OCI-LY7 (cell line): ENCODE data around the gene BMPR1B. TPM values are rescaled to one million over a fixed set of nuclear protein-coding genes. Genes with fewer than 3 reads are reported as not detected.

Experiments used
- BruUV-seq: library from RNA; stranded (reverse); fragments of 400-500 nt; replicated peaks from 2 replicates; lab custom pipeline; 2021; lab: Mats Ljungman, UMichigan
- CTCF ChIA-PET: fragments of 300-600 bp; sonication (Branson Sonifier 250); formaldehyde crosslinking; loops from one replicate; lab custom pipeline; 2022; ENCODE audit warnings: antibody characterized with exemption; ENCODE audit not compliant: unreplicated experiment; lab: Charles Lee
- POLR2A ChIA-PET: fragments of 300-600 bp; sonication (Branson Sonifier 250); formaldehyde crosslinking; loops from one replicate; lab custom pipeline; 2022; ENCODE audit warnings: antibody characterized with exemption; lab: Charles Lee
- DNase-seq: peaks from one replicate; pipeline ENCODE4 v3.0.0-alpha.2; 2015; ENCODE audit warnings: low spot score
- H2AFZ ChIP-seq: fragments of 200-600 bp; sonication (generic), shearing (Covaris generic); 2 replicates; pipeline ENCODE4 v1.6.1; 2014; ENCODE audit warnings: mild to moderate bottlenecking, antibody characterized with exemption, low read length, moderate library complexity
- H3K27ac ChIP-seq: fragments of 200-600 bp; sonication (generic); 2 replicates; pipeline ENCODE4 v1.5.1; 2014; ENCODE audit warnings: mixed run types, low read depth, mild to moderate bottlenecking, moderate library complexity, low read length, inconsistent platforms; ENCODE audit not compliant: poor library complexity, severe bottlenecking
- H3K36me3 ChIP-seq: fragments of 200-600 bp; sonication (generic); 2 replicates; pipeline ENCODE4 v1.6.1; 2014; ENCODE audit warnings: mild to moderate bottlenecking, antibody characterized with exemption, low read length, moderate library complexity, mixed read lengths; ENCODE audit not compliant: insufficient read depth
- H3K4me1 ChIP-seq: fragments of 200-600 bp; sonication (generic); 2 replicates; pipeline ENCODE4 v1.5.1; 2014; ENCODE audit warnings: mild to moderate bottlenecking, low read length; ENCODE audit not compliant: insufficient read depth, poor library complexity, severe bottlenecking
- H3K4me2 ChIP-seq: fragments of 200-600 bp; sonication (generic); 2 replicates; pipeline ENCODE4 v1.6.1; 2014; ENCODE audit warnings: mild to moderate bottlenecking, low read length
- H3K4me3 ChIP-seq: fragments of 200-600 bp; sonication (generic); 2 replicates; pipeline ENCODE4 v1.5.1; 2014; ENCODE audit warnings: mild to moderate bottlenecking, low read depth, low read length; ENCODE audit not compliant: poor library complexity, severe bottlenecking
- H3K79me2 ChIP-seq: fragments of 200-600 bp; sonication (generic); 2 replicates; pipeline ENCODE4 v1.6.1; 2016; ENCODE audit warnings: low read depth, mild to moderate bottlenecking, low read length, moderate library complexity, mixed read lengths; ENCODE audit not compliant: insufficient read depth
- H3K9me2 ChIP-seq: fragments of 200-600 bp; sonication (generic); 2 replicates; pipeline ENCODE4 v1.6.1; 2016; ENCODE audit warnings: mild to moderate bottlenecking, low read length, mixed read lengths; ENCODE audit not compliant: insufficient read depth
- H3K9me3 ChIP-seq: fragments of 200-600 bp; sonication (generic); 2 replicates; pipeline ENCODE4 v1.6.1; 2014; ENCODE audit warnings: mild to moderate bottlenecking, mixed run types, low read length, mixed read lengths
- H4K20me1 ChIP-seq: fragments of 200-600 bp; sonication (generic); 2 replicates; pipeline ENCODE4 v1.6.1; 2014; ENCODE audit warnings: mild to moderate bottlenecking, antibody characterized with exemption, low read length, moderate library complexity, mixed read lengths; ENCODE audit not compliant: insufficient read depth
- CTCF ChIP-seq: fragments of 200-600 bp; sonication (generic); conservative IDR thresholded peaks from 2 replicates; pipeline ENCODE4 v1.5.1; 2014; ENCODE audit warnings: mild to moderate bottlenecking, antibody characterized with exemption, low read length, moderate library complexity, mixed read lengths
- EZH2phosphoT487 ChIP-seq: fragments of 200-600 bp; sonication (generic); IDR thresholded peaks from 2 replicates; pipeline ENCODE4 v1.6.1; 2018; ENCODE audit warnings: low read depth, borderline replicate concordance, mild to moderate bottlenecking, mixed run types, antibody characterized with exemption, low read length, moderate library complexity, mixed read lengths
- intact Hi-C: fragments of 100-400 bp; cut with micrococcal nuclease; formaldehyde crosslinking; loops from one replicate; pipeline ENCODE4 v1.10.0; 2022; ENCODE audit not compliant: unreplicated experiment
- total RNA-seq, 2 experiments: library from RNA; depleted of rRNA in 1 of 2; stranded (reverse); fragments of >200 nt in 1 of 2; shearing (Covaris generic) in 1 of 2; gene quantifications; 2 replicates each; pipeline ENCODE4 v1.2.3, GENCODE V29; 2014 to 2022

Gene BMPR1B
- total RNA-seq, 2 experiments from 2014 or later, result not detected

GRCh38 chr4:94762326-94762725 is 4.6 kb downstream of the BMPR1B start:
- H3K79me2 ChIP-seq, result no peaks in the 10 kb centered on the region
- H3K9me2 ChIP-seq, result no peaks in the 10 kb centered on the region
- intact Hi-C loops, result no loop called here
- no peaks in the 10 kb centered on the region for H3K4me1 ChIP-seq
- no peak overlapping the region for H3K4me3 ChIP-seq
- H3K4me2 ChIP-seq, result no peak overlapping the region
- H3K36me3 ChIP-seq, result no peaks in the 10 kb centered on the region
- ChIA-PET CTCF (no interaction called here), POLR2A (no interaction called here)
- H3K9me3 ChIP-seq, result no peaks in the 10 kb centered on the region
- no peak overlapping the region for H3K27ac ChIP-seq
- no peak for DNase-seq
- no TSS peak for BruUV-seq
- no peak overlapping the region for H2AFZ ChIP-seq
- H4K20me1 ChIP-seq, result no peaks in the 10 kb centered on the region
- TF ChIP-seq CTCF (no peak), EZH2phosphoT487 (no peak)

- no peaks in the 10 kb centered on the region for H3K79me2 ChIP-seq
- H2AFZ ChIP-seq, result no peak overlapping the region
- ChIA-PET POLR2A (no interaction called here), CTCF (no interaction called here)
- H3K9me3 ChIP-seq, result no peaks in the 10 kb centered on the region
- H3K4me1 ChIP-seq, result no peaks in the 10 kb centered on the region
- no peaks in the 10 kb centered on the region for H3K9me2 ChIP-seq
- no peak overlapping the region for H3K4me2 ChIP-seq
- no TSS peak for BruUV-seq
- H3K27ac ChIP-seq, result no peak overlapping the region
- TF ChIP-seq CTCF (no peak), EZH2phosphoT487 (no peak)
- no peaks in the 10 kb centered on the region for H4K20me1 ChIP-seq
- intact Hi-C loops, result no loop called here
- no peaks in the 10 kb centered on the region for H3K36me3 ChIP-seq
- H3K4me3 ChIP-seq, result no peak overlapping the region
- DNase-seq, result no peak
These were observed 5.2 kb downstream of the BMPR1B start for GRCh38 chr4:94763005-94763404.

- Histone ChIP-seq H3K27ac (no peak overlapping the region), H3K4me1 (no peaks in the 10 kb centered on the region), H3K9me2 (no peaks in the 10 kb centered on the region), H3K36me3 (no peaks in the 10 kb centered on the region), H3K4me2 (no peak overlapping the region), H4K20me1 (no peaks in the 10 kb centered on the region), H2AFZ (no peak overlapping the region), H3K9me3 (no peaks in the 10 kb centered on the region), H3K79me2 (no peaks in the 10 kb centered on the region), H3K4me3 (no peak overlapping the region)
- DNase-seq, result no peak
- no TSS peak for BruUV-seq
- TF ChIP-seq EZH2phosphoT487, result no peak
- no peak for TF ChIP-seq CTCF
- POLR2A ChIA-PET, result no interaction called here
- intact Hi-C loops, result no loop called here
- CTCF ChIA-PET, result no interaction called here
These were observed 5.7 kb downstream of the BMPR1B start for GRCh38 chr4:94763500-94763899.
